ENCODE results near the gene NFATC4. TPM values are rescaled to one million over a fixed set of nuclear protein-coding genes. Genes with fewer than 3 reads are reported as not detected.

Gene NFATC4
- total RNA-seq, 4 donors from 2014 or later, result 58.6 to 132 (median 99.1) TPM

GRCh38 chr14:24411443-24412389, 43.7 kb downstream of the NFATC4 start:
- TF ChIP-seq EP300 (IDR thresholded peaks at IDR 0.05), result no peak
- TF ChIP-seq POLR2A (IDR thresholded peaks at IDR 0.05), result no peak
- TF ChIP-seq, protein P1, sequence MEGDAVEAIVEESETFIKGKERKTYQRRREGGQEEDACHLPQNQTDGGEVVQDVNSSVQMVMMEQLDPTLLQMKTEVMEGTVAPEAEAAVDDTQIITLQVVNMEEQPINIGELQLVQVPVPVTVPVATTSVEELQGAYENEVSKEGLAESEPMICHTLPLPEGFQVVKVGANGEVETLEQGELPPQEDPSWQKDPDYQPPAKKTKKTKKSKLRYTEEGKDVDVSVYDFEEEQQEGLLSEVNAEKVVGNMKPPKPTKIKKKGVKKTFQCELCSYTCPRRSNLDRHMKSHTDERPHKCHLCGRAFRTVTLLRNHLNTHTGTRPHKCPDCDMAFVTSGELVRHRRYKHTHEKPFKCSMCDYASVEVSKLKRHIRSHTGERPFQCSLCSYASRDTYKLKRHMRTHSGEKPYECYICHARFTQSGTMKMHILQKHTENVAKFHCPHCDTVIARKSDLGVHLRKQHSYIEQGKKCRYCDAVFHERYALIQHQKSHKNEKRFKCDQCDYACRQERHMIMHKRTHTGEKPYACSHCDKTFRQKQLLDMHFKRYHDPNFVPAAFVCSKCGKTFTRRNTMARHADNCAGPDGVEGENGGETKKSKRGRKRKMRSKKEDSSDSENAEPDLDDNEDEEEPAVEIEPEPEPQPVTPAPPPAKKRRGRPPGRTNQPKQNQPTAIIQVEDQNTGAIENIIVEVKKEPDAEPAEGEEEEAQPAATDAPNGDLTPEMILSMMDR (IDR thresholded peaks at IDR 0.05), result peak; percentile 33 to 65 (median 55)
- Histone ChIP-seq H3K9me3 (no peaks in the 10 kb centered on the region), H3K27ac (no peak overlapping the region), H3K4me3 (no peak overlapping the region), H3K27me3 (no peaks in the 10 kb centered on the region), H3K36me3 (peaks cover 0 to 92% (median 0%) of the 10 kb centered on the region in 3 donors), H3K4me1 (peaks cover 0 to 9% (median 0%) of the 10 kb centered on the region in 4 donors)
- no peak for DNase-seq (ENCODE audit: low spot score in 2 of 2)
- WGBS, 2 donors, result 66 to 77% methylated on average over 13 to 14 of the region's 16 CpGs

GRCh38 chr14:24414077-24414476, 46.1 kb downstream of the NFATC4 start:
- 100% methylated on average over 1 of the region's 1 CpG for WGBS, 2 donors
- Histone ChIP-seq H3K36me3 (peaks cover 0 to 71% (median 0%) of the 10 kb centered on the region in 3 donors), H3K9me3 (no peaks in the 10 kb centered on the region), H3K4me1 (peaks cover 0 to 15% (median 0%) of the 10 kb centered on the region in 4 donors), H3K27ac (no peak overlapping the region), H3K4me3 (no peak overlapping the region), H3K27me3 (no peaks in the 10 kb centered on the region)
- TF ChIP-seq, protein P1 (IDR thresholded peaks at IDR 0.05), result no peak
- TF ChIP-seq POLR2A (IDR thresholded peaks at IDR 0.05) (no peak), EP300 (IDR thresholded peaks at IDR 0.05) (no peak)
- no peak for DNase-seq (ENCODE audit: low spot score in 2 of 2)

DNA sequence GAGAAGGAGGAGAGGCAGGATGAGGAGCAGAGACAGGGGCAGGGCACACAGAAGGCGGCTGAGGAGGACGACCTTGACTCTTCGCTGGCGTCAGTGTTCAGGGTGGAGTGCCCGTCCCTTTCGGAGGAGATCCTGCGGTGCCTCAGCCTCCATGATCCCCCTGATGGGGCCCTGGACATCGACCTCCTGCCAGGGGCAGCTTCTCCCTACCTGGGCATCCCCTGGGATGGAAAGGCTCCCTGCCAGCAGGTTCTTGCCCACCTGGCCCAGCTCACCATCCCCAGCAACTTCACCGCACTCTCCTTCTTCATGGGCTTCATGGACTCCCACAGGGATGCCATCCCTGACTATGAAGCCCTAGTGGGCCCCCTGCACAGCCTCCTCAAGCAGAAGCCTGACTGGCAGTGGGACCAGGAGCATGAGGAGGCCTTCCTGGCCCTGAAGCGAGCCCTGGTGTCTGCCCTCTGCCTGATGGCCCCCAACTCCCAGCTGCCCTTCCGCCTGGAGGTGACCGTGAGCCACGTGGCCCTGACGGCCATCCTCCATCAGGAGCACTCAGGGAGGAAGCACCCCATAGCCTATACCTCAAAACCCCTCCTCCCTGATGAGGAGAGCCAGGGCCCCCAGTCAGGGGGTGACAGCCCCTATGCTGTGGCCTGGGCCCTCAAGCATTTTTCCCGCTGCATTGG, 46.9 kb downstream of the NFATC4 start:
- peaks cover 0 to 17% (median 0%) of the 10 kb centered on the region in 4 donors for H3K4me1 ChIP-seq
- no peaks in the 10 kb centered on the region for H3K9me3 ChIP-seq
- no peak for DNase-seq (ENCODE audit: low spot score in 2 of 2)
- TF ChIP-seq, protein P1 (IDR thresholded peaks at IDR 0.05), result no peak
- H3K27me3 ChIP-seq, result no peaks in the 10 kb centered on the region
- no peak overlapping the region for H3K4me3 ChIP-seq
- no peak overlapping the region for H3K27ac ChIP-seq
- 88 to 91% methylated on average over 10 of the region's 15 CpGs for WGBS, 2 donors
- H3K36me3 ChIP-seq, result peaks cover 0 to 63% (median 0%) of the 10 kb centered on the region in 3 donors

DNA sequence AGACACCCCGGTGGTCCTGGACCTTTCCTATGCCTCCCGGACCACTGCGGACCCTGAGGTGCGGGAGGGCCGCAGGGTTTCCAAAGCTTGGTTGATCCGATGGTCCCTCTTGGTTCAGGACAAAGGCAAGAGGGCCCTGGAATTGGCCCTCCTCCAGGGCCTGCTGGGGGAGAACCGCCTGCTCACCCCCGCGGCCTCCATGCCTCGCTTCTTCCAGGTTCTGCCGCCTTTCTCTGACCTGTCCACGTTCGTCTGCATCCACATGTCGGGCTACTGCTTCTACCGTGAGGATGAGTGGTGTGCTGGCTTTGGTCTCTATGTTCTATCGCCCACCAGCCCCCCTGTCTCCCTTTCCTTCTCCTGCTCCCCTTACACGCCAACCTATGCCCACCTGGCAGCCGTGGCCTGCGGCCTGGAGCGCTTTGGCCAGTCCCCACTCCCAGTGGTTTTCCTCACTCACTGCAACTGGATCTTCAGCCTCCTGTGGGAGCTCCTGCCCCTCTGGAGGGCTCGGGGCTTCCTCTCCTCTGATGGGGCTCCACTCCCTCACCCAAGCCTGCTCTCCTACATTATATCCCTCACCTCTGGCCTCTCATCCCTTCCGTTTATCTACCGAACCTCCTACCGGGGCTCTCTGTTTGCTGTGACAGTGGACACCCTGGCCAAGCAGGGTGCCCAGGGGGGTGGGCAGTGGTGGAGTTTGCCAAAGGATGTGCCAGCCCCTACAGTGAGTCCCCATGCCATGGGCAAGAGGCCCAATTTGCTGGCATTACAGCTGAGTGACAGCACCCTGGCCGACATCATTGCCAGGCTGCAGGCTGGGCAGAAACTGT, 47.7 kb downstream of the NFATC4 start:
- no peak for DNase-seq (ENCODE audit: low spot score in 2 of 2)
- Histone ChIP-seq H3K27ac (no peak overlapping the region), H3K27me3 (no peaks in the 10 kb centered on the region), H3K4me1 (peaks cover 0 to 17% (median 0%) of the 10 kb centered on the region in 4 donors), H3K36me3 (peaks cover 0 to 55% (median 0%) of the 10 kb centered on the region in 3 donors), H3K4me3 (no peak overlapping the region), H3K9me3 (no peaks in the 10 kb centered on the region)
- TF ChIP-seq EP300 (IDR thresholded peaks at IDR 0.05) (no peak), POLR2A (IDR thresholded peaks at IDR 0.05) (no peak)
- TF ChIP-seq, protein P1 (IDR thresholded peaks at IDR 0.05), result no peak
- WGBS, 2 donors, result 79 to 89% methylated on average over 20 to 21 of the region's 25 CpGs

Data from tibial nerve (tissue), 4 donors.